Measurements from ENCODE around the gene ZBED4.

Gene ZBED4

DNA sequence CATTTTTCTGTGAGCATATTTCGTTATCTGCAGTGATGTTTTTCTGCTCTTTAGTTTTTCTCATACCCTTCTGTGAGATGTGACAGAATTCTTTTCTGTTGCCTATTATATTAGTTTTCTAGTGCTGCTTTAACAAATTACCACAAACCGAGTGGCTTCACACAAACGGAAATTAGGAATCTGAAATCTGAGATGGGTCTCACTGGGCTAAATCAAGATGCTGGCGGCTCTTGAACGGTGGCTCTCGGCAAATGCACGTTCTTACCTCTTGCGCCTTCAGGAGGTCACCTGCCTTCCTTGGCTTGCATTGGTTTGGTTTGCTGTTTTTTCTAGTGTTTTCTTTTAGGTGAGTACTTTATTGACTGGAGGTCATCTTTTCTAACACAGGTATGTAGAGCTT is 13.0 kb downstream of the ZBED4 start:
- Histone ChIP-seq H3K27ac (no peak overlapping the region), H3K9ac (no peak overlapping the region)
- no peak for TF ChIP-seq Cebpa-rat (IDR thresholded peaks at IDR 0.05)

GRCh38 chr22:49867303-49868265 is 13.9 kb downstream of the ZBED4 start:
- H3K9me3 ChIP-seq (replicated peaks in 1 of 11), result peaks cover 55 to 92% (median 79%) of the 10 kb centered on the region in 11 experiments
- peaks cover 0 to 8% (median 0%) of the 10 kb centered on the region in 10 experiments; a peak in 5 of 20 replicates for H3K4me1 ChIP-seq
- H4K20me1 ChIP-seq, result peaks cover 33 to 98% (median 72%) of the 10 kb centered on the region in 11 experiments; a peak in 20 of 22 replicates
- no peak for TF ChIP-seq Cebpa-rat (IDR thresholded peaks at IDR 0.05)
- peaks cover 44 to 92% (median 80%) of the 10 kb centered on the region in 11 experiments for H3K36me3 ChIP-seq
- no peak overlapping the region for H3K27ac ChIP-seq
- H3K27me3 ChIP-seq, result no peaks in the 10 kb centered on the region
- H3K4me3 ChIP-seq, result peak overlapping the region in 3 of 10 experiments; percentile 7 to 33 (median 14); a peak in 2 of 20 replicates
- no peak overlapping the region for H3K9ac ChIP-seq
- H3K4me2 ChIP-seq, result no peak overlapping the region

More for the DNA sequence above, 13.0 kb downstream of the ZBED4 start:
- Histone ChIP-seq H3K27me3 (no peaks in the 10 kb centered on the region), H3K4me3 (no peak overlapping the region), H3K36me3 (peaks cover 44 to 93% (median 81%) of the 10 kb centered on the region in 11 experiments), H4K20me1 (peaks cover 29 to 98% (median 70%) of the 10 kb centered on the region in 11 experiments; a peak in 21 of 22 replicates), H3K4me2 (no peak overlapping the region), H3K4me1 (peaks cover 0 to 15% (median 5%) of the 10 kb centered on the region in 10 experiments; a peak in 7 of 20 replicates), H3K9me3 (replicated peaks in 1 of 11) (peaks cover 55 to 94% (median 87%) of the 10 kb centered on the region in 11 experiments)

DNA sequence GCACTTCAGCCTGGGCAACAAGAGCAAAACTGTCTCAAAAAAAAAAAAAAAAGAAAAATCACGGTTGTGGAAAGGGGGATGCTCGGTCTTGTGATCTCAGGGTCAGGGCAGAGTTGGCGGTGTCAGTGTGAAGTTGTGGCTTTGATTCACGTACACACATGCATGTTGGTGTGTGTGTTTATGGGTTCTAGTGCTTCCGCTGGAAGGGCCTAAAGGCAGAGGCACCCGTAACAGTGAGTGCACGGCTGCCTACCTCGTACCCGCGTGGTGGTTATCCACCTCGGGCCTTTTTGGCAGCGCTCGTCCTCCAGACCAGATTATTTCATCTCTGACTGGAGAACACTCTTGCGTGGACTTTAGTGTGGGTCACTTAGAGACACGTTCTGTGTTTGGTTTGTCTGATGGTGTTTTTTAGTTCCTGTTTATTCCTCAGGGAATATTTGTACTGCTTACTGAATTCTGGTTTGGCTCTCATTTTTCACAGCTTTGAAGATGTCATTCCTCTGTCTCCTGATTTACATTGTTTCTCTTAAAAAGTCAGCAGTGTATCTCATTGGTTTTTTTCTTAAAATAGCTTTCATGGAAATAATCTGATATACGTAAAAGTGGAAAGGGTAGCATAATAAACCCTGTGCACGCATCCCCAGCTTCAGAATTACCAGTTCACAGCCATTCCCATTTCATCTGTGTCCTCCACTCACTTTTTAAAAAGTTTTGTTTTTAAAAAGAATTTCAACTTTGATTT is 15.6 kb downstream of the ZBED4 start:
- Histone ChIP-seq H3K36me3 (peaks cover 54 to 92% (median 79%) of the 10 kb centered on the region in 11 experiments), H3K9me3 (replicated peaks in 1 of 11) (peaks cover 55 to 91% (median 73%) of the 10 kb centered on the region in 11 experiments), H3K4me3 (0 out of 20 replicates have a peak overlapping the region, but pooled peaks of 1 of the 10 experiments have one; percentile 16), H3K9ac (no peak overlapping the region), H3K4me1 (peaks cover 0 to 8% (median 0%) of the 10 kb centered on the region in 10 experiments; a peak in 1 of 20 replicates), H3K4me2 (no peak overlapping the region), H4K20me1 (peaks cover 42 to 98% (median 71%) of the 10 kb centered on the region in 11 experiments; a peak in 20 of 22 replicates), H3K27me3 (no peaks in the 10 kb centered on the region), H3K27ac (no peak overlapping the region)
- TF ChIP-seq Cebpa-rat (IDR thresholded peaks at IDR 0.05), result no peak

DNA sequence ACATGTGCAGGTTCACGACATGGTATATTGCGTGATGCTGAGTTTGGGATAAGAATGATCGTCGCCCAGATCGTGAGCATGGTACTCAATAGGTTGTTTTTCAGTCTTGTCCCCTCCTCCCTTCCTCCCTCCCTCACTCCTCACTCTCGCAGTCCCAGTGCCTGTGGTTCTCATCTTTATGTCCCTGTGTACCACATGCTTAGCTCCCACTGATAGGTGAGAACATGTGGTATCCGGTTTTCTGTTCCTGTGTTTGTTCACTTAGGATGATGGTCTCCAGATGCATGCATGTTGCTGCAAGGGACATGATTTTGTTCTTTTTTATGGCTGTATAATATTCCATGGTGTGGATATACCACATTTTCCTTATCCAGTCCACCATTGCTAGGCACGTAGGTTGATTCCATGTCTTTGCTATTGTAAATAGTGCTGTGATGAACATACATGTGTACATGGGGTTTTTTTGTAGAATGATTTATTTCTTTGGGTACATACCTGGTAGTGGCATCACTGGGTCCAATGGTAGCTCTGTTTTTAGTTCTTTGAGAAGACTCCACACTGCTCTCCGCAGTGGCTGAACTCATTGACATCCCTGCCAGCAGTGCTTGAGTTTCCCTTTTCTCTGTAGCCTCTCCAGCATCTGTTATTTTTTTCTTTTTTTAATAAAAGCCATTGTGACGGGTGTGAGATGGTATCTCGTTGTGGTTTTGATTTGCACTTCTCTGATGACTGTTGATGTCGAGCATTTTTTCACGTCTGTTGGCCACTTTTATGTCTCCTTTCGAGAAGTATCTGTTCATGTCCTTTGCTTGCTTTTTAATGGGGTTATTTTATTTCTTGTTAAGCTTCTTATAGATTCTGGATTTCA is 16.4 kb downstream of the ZBED4 start:
- TF ChIP-seq Cebpa-rat (IDR thresholded peaks at IDR 0.05), result no peak
- Histone ChIP-seq H3K9ac (no peak overlapping the region), H3K4me1 (peaks cover 0 to 8% (median 0%) of the 10 kb centered on the region in 10 experiments; a peak in 1 of 20 replicates), H4K20me1 (peaks cover 40 to 98% (median 70%) of the 10 kb centered on the region in 11 experiments; a peak in 19 of 22 replicates), H3K4me2 (no peak overlapping the region; a peak in 2 of 22 replicates), H3K27me3 (no peaks in the 10 kb centered on the region), H3K36me3 (peaks cover 59 to 92% (median 79%) of the 10 kb centered on the region in 11 experiments), H3K9me3 (replicated peaks in 1 of 11) (peaks cover 52 to 91% (median 75%) of the 10 kb centered on the region in 11 experiments), H3K27ac (no peak overlapping the region), H3K4me3 (0 out of 20 replicates have a peak overlapping the region, but pooled peaks of 1 of the 10 experiments have one; percentile 16)

GRCh38 chr22:49871482-49871881 is 17.8 kb downstream of the ZBED4 start:
- no peak overlapping the region for H3K4me3 ChIP-seq
- no peak for TF ChIP-seq Cebpa-rat (IDR thresholded peaks at IDR 0.05)
- peaks cover 0 to 8% (median 0%) of the 10 kb centered on the region in 10 experiments; a peak in 1 of 20 replicates for H3K4me1 ChIP-seq
- no peaks in the 10 kb centered on the region for H3K27me3 ChIP-seq
- H3K27ac ChIP-seq, result no peak overlapping the region
- peaks cover 53 to 92% (median 79%) of the 10 kb centered on the region in 11 experiments for H3K36me3 ChIP-seq
- H4K20me1 ChIP-seq, result peaks cover 40 to 97% (median 64%) of the 10 kb centered on the region in 11 experiments; a peak in 19 of 22 replicates
- H3K9me3 ChIP-seq (replicated peaks in 1 of 11), result peaks cover 43 to 89% (median 75%) of the 10 kb centered on the region in 11 experiments
- H3K4me2 ChIP-seq, result no peak overlapping the region
- no peak overlapping the region for H3K9ac ChIP-seq

GRCh38 chr22:49872347-49872746 is 18.7 kb downstream of the ZBED4 start:
- Histone ChIP-seq H3K9ac (no peak overlapping the region), H3K36me3 (peaks cover 51 to 92% (median 79%) of the 10 kb centered on the region in 11 experiments), H3K4me1 (peaks cover 0 to 8% (median 0%) of the 10 kb centered on the region in 10 experiments; a peak in 1 of 20 replicates), H3K27me3 (no peaks in the 10 kb centered on the region), H3K27ac (no peak overlapping the region), H3K4me2 (no peak overlapping the region), H3K9me3 (replicated peaks in 1 of 11) (peaks cover 34 to 89% (median 75%) of the 10 kb centered on the region in 11 experiments), H3K4me3 (no peak overlapping the region), H4K20me1 (peaks cover 40 to 96% (median 60%) of the 10 kb centered on the region in 11 experiments; a peak in 19 of 22 replicates)
- no peak for TF ChIP-seq Cebpa-rat (IDR thresholded peaks at IDR 0.05)

- Histone ChIP-seq H4K20me1 (peaks cover 40 to 95% (median 56%) of the 10 kb centered on the region in 11 experiments; a peak in 19 of 22 replicates), H3K4me2 (no peak overlapping the region), H3K4me3 (no peak overlapping the region), H3K27ac (no peak overlapping the region), H3K4me1 (peaks cover 0 to 8% (median 0%) of the 10 kb centered on the region in 10 experiments; a peak in 1 of 20 replicates), H3K9me3 (replicated peaks in 1 of 11) (peaks cover 32 to 89% (median 75%) of the 10 kb centered on the region in 11 experiments), H3K27me3 (no peaks in the 10 kb centered on the region), H3K36me3 (peaks cover 45 to 92% (median 79%) of the 10 kb centered on the region in 11 experiments), H3K9ac (no peak overlapping the region)
- TF ChIP-seq Cebpa-rat (IDR thresholded peaks at IDR 0.05), result no peak
Measured at GRCh38 chr22:49873228-49873940, 19.7 kb downstream of the ZBED4 start.

All from BLaER1 treated with 17β-estradiol and CSF1 and Interleukin-3, amounts not matched to agents 10 nM and 100 nM (cell line).